HUES64 (cell line): Measurements from ENCODE around the gene C1QTNF12.

ENCODE experiments used
- H3K27ac ChIP-seq: 2 replicates; pipeline ENCODE4 v1.7.0; 2013; ENCODE audit warnings: low read depth, low read length, inconsistent platforms
- H3K27me3 ChIP-seq: 2 replicates; pipeline ENCODE4 v1.6.1; 2013; ENCODE audit warnings: mild to moderate bottlenecking, low read length; ENCODE audit not compliant: insufficient read depth
- H3K36me3 ChIP-seq: 2 replicates; pipeline ENCODE4 v1.6.1; 2013; ENCODE audit warnings: mild to moderate bottlenecking, low read length; ENCODE audit not compliant: insufficient read depth
- H3K4me1 ChIP-seq: 2 replicates; pipeline ENCODE4 v1.6.1; 2013; ENCODE audit warnings: mild to moderate bottlenecking, low read length, moderate library complexity; ENCODE audit not compliant: insufficient read depth
- H3K4me3 ChIP-seq: 2 replicates; pipeline ENCODE4 v1.5.1; 2013; ENCODE audit warnings: mild to moderate bottlenecking, low read length, moderate library complexity
- H3K9ac ChIP-seq: 2 replicates; pipeline ENCODE4 v1.6.1; 2013; ENCODE audit warnings: mild to moderate bottlenecking, low read depth, low read length
- H3K9me3 ChIP-seq: 2 replicates; pipeline ENCODE4 v1.6.1; 2013; ENCODE audit warnings: low read depth, low read length; ENCODE audit not compliant: insufficient read depth
- WGBS: fragments of 150-250, 120-280 bp; methylation state at CpG from one replicate; pipeline ENCODE4 v1.1.7; 2013; ENCODE audit warnings: missing lambda C conversion rate; 5-methylcytosine and 5-hydroxymethylcytosine counted together

Gene C1QTNF12

GRCh38 chr1:1244192-1244811, 2.2 kb downstream of the C1QTNF12 start:
- Histone ChIP-seq H3K9me3 (no peaks in the 10 kb centered on the region), H3K4me3 (no peak overlapping the region), H3K36me3 (no peaks in the 10 kb centered on the region), H3K27me3 (peaks cover 23% of the 10 kb centered on the region), H3K9ac (no peak overlapping the region), H3K4me1 (no peaks in the 10 kb centered on the region), H3K27ac (no peak overlapping the region)
- 86% methylated on average over 30 of the region's 30 CpGs for WGBS

- H3K27ac ChIP-seq = no peak overlapping the region
- H3K9ac ChIP-seq = no peak overlapping the region
- H3K4me3 ChIP-seq = no peak overlapping the region
- H3K27me3 ChIP-seq = peaks cover 23% of the 10 kb centered on the region
- H3K36me3 ChIP-seq = no peaks in the 10 kb centered on the region
- 79% methylated on average over 23 of the region's 23 CpGs for WGBS
- H3K4me1 ChIP-seq = no peaks in the 10 kb centered on the region
- no peaks in the 10 kb centered on the region for H3K9me3 ChIP-seq
These were observed 2.7 kb downstream of the C1QTNF12 start for GRCh38 chr1:1243807-1244191.

GRCh38 chr1:1243266-1243660, 3.3 kb downstream of the C1QTNF12 start:
- H3K27ac ChIP-seq = no peak overlapping the region
- H3K27me3 ChIP-seq = peaks cover 23% of the 10 kb centered on the region
- no peak overlapping the region for H3K9ac ChIP-seq
- H3K9me3 ChIP-seq = no peaks in the 10 kb centered on the region
- no peak overlapping the region for H3K4me3 ChIP-seq
- H3K4me1 ChIP-seq = no peaks in the 10 kb centered on the region
- 92% methylated on average over 23 of the region's 23 CpGs for WGBS
- no peaks in the 10 kb centered on the region for H3K36me3 ChIP-seq

GRCh38 chr1:1242461-1243265, 3.9 kb downstream of the C1QTNF12 start:
- Histone ChIP-seq H3K27me3 (peaks cover 21% of the 10 kb centered on the region), H3K36me3 (no peaks in the 10 kb centered on the region), H3K4me3 (no peak overlapping the region), H3K27ac (no peak overlapping the region), H3K9ac (no peak overlapping the region), H3K9me3 (no peaks in the 10 kb centered on the region), H3K4me1 (no peaks in the 10 kb centered on the region)
- 94% methylated on average over 39 of the region's 41 CpGs for WGBS

GRCh38 chr1:1241588-1242219, 4.8 kb downstream of the C1QTNF12 start:
- H3K4me3 ChIP-seq = no peak overlapping the region
- no peaks in the 10 kb centered on the region for H3K9me3 ChIP-seq
- peaks cover 12% of the 10 kb centered on the region for H3K27me3 ChIP-seq
- no peaks in the 10 kb centered on the region for H3K4me1 ChIP-seq
- no peak overlapping the region for H3K27ac ChIP-seq
- WGBS = 93% methylated on average over 26 of the region's 26 CpGs
- no peaks in the 10 kb centered on the region for H3K36me3 ChIP-seq
- no peak overlapping the region for H3K9ac ChIP-seq

GRCh38 chr1:1240822-1241587, 5.5 kb downstream of the C1QTNF12 start:
- Histone ChIP-seq H3K27ac (no peak overlapping the region), H3K27me3 (peaks cover 5% of the 10 kb centered on the region), H3K4me3 (no peak overlapping the region), H3K4me1 (no peaks in the 10 kb centered on the region), H3K9me3 (no peaks in the 10 kb centered on the region), H3K9ac (no peak overlapping the region), H3K36me3 (no peaks in the 10 kb centered on the region)
- 86% methylated on average over 23 of the region's 23 CpGs for WGBS

- H3K4me3 ChIP-seq = no peak overlapping the region
- H3K4me1 ChIP-seq = no peaks in the 10 kb centered on the region
- no peaks in the 10 kb centered on the region for H3K36me3 ChIP-seq
- H3K27me3 ChIP-seq = no peaks in the 10 kb centered on the region
- WGBS = 79% methylated on average over 3 of the region's 11 CpGs
- no peak overlapping the region for H3K9ac ChIP-seq
- no peaks in the 10 kb centered on the region for H3K9me3 ChIP-seq
- H3K27ac ChIP-seq = no peak overlapping the region
These were observed 6.2 kb downstream of the C1QTNF12 start for GRCh38 chr1:1240348-1240732.

- Histone ChIP-seq H3K9ac (no peak overlapping the region), H3K4me1 (no peaks in the 10 kb centered on the region), H3K27me3 (no peaks in the 10 kb centered on the region), H3K9me3 (no peaks in the 10 kb centered on the region), H3K4me3 (no peak overlapping the region), H3K36me3 (no peaks in the 10 kb centered on the region), H3K27ac (no peak overlapping the region)
- 87% methylated on average over 30 of the region's 30 CpGs for WGBS
These were observed 6.7 kb downstream of the C1QTNF12 start for GRCh38 chr1:1239614-1240347.

GRCh38 chr1:1239227-1239613, 7.3 kb downstream of the C1QTNF12 start:
- no peak overlapping the region for H3K27ac ChIP-seq
- no peaks in the 10 kb centered on the region for H3K4me1 ChIP-seq
- no peaks in the 10 kb centered on the region for H3K27me3 ChIP-seq
- no peak overlapping the region for H3K9ac ChIP-seq
- H3K9me3 ChIP-seq = no peaks in the 10 kb centered on the region
- H3K36me3 ChIP-seq = no peaks in the 10 kb centered on the region
- WGBS = 86% methylated on average over 15 of the region's 15 CpGs
- no peak overlapping the region for H3K4me3 ChIP-seq

GRCh38 chr1:1238702-1239178, 7.8 kb downstream of the C1QTNF12 start:
- Histone ChIP-seq H3K36me3 (peaks cover 4% of the 10 kb centered on the region; the same call in 1 of the 2 replicates), H3K27ac (no peak overlapping the region), H3K4me1 (no peaks in the 10 kb centered on the region), H3K9me3 (no peaks in the 10 kb centered on the region), H3K27me3 (no peaks in the 10 kb centered on the region), H3K4me3 (no peak overlapping the region), H3K9ac (no peak overlapping the region)
- 91% methylated on average over 19 of the region's 19 CpGs for WGBS
